ENCODE results near the gene TP53AIP1. TPM values are rescaled to one million over a fixed set of nuclear protein-coding genes. Genes with fewer than 3 reads are reported as not detected.

Gene TP53AIP1
- total RNA-seq, 1 experiment from 2014 or later, result not detected

- no peak overlapping the region for H3K27ac ChIP-seq
- no peaks in the 10 kb centered on the region for H3K9me3 ChIP-seq (replicated peaks)
- no peaks in the 10 kb centered on the region for H3K4me1 ChIP-seq (replicated peaks)
- no peak overlapping the region for H3K4me3 ChIP-seq
- DNase-seq (ENCODE audit: low read depth in 1 of 2, low spot score in 2 of 2), result no peak
- H3K27me3 ChIP-seq (replicated peaks), result no peaks in the 10 kb centered on the region
- H3K36me3 ChIP-seq, result no peaks in the 10 kb centered on the region
These were observed 4.3 kb downstream of the TP53AIP1 start for GRCh38 chr11:128938156-128938885.

GRCh38 chr11:128937480-128937879 is 5.2 kb downstream of the TP53AIP1 start:
- Histone ChIP-seq H3K27ac (no peak overlapping the region), H3K9me3 (replicated peaks) (no peaks in the 10 kb centered on the region), H3K4me1 (replicated peaks) (no peaks in the 10 kb centered on the region), H3K27me3 (replicated peaks) (no peaks in the 10 kb centered on the region), H3K4me3 (no peak overlapping the region), H3K36me3 (no peaks in the 10 kb centered on the region)
- no peak for DNase-seq (ENCODE audit: low read depth in 1 of 2, low spot score in 2 of 2)

GRCh38 chr11:128936606-128937251 is 5.9 kb downstream of the TP53AIP1 start:
- DNase-seq (ENCODE audit: low read depth in 1 of 2, low spot score in 2 of 2), result no peak

GRCh38 chr11:128934926-128935325 is 7.7 kb downstream of the TP53AIP1 start:
- Histone ChIP-seq H3K4me3 (no peak overlapping the region), H3K4me1 (replicated peaks) (no peaks in the 10 kb centered on the region), H3K9me3 (replicated peaks) (no peaks in the 10 kb centered on the region), H3K27me3 (replicated peaks) (no peaks in the 10 kb centered on the region), H3K27ac (no peak overlapping the region), H3K36me3 (no peaks in the 10 kb centered on the region)
- DNase-seq (ENCODE audit: low read depth in 1 of 2, low spot score in 2 of 2), result no peak

More at GRCh38 chr11:128936606-128937251, 5.9 kb downstream of the TP53AIP1 start:
- H3K4me1 ChIP-seq (replicated peaks), result no peaks in the 10 kb centered on the region
- no peaks in the 10 kb centered on the region for H3K9me3 ChIP-seq (replicated peaks)
- no peaks in the 10 kb centered on the region for H3K36me3 ChIP-seq
- no peak overlapping the region for H3K4me3 ChIP-seq
- H3K27me3 ChIP-seq (replicated peaks), result no peaks in the 10 kb centered on the region
- no peak overlapping the region for H3K27ac ChIP-seq

- Histone ChIP-seq H3K4me3 (no peak overlapping the region), H3K36me3 (no peaks in the 10 kb centered on the region), H3K27ac (no peak overlapping the region), H3K4me1 (replicated peaks) (no peaks in the 10 kb centered on the region), H3K9me3 (replicated peaks) (no peaks in the 10 kb centered on the region), H3K27me3 (replicated peaks) (no peaks in the 10 kb centered on the region)
- no peak for DNase-seq (ENCODE audit: low read depth in 1 of 2, low spot score in 2 of 2)
These were observed 8.3 kb downstream of the TP53AIP1 start for GRCh38 chr11:128934351-128934750.

- H3K4me3 ChIP-seq, result no peak overlapping the region
- DNase-seq (ENCODE audit: low read depth in 1 of 2, low spot score in 2 of 2), result no peak
- H3K27me3 ChIP-seq (replicated peaks), result no peaks in the 10 kb centered on the region
- H3K27ac ChIP-seq, result no peak overlapping the region
- H3K9me3 ChIP-seq (replicated peaks), result no peaks in the 10 kb centered on the region
- no peaks in the 10 kb centered on the region for H3K36me3 ChIP-seq
- H3K4me1 ChIP-seq (replicated peaks), result no peaks in the 10 kb centered on the region
These were observed 9.0 kb downstream of the TP53AIP1 start for GRCh38 chr11:128933481-128934178.

GRCh38 chr11:128931668-128932067 is 11.0 kb downstream of the TP53AIP1 start:
- DNase-seq (ENCODE audit: low read depth in 1 of 2, low spot score in 2 of 2), result no peak
- no peak overlapping the region for H3K27ac ChIP-seq

GRCh38 chr11:128931066-128931465 is 11.6 kb downstream of the TP53AIP1 start:
- no peaks in the 10 kb centered on the region for H3K9me3 ChIP-seq (replicated peaks)
- no peak for DNase-seq (ENCODE audit: low read depth in 1 of 2, low spot score in 2 of 2)
- no peak overlapping the region for H3K4me3 ChIP-seq
- H3K36me3 ChIP-seq, result no peaks in the 10 kb centered on the region
- no peak overlapping the region for H3K27ac ChIP-seq
- H3K27me3 ChIP-seq (replicated peaks), result no peaks in the 10 kb centered on the region
- no peaks in the 10 kb centered on the region for H3K4me1 ChIP-seq (replicated peaks)

More at GRCh38 chr11:128931668-128932067, 11.0 kb downstream of the TP53AIP1 start:
- no peaks in the 10 kb centered on the region for H3K27me3 ChIP-seq (replicated peaks)
- H3K4me1 ChIP-seq (replicated peaks), result no peaks in the 10 kb centered on the region
- H3K36me3 ChIP-seq, result no peaks in the 10 kb centered on the region
- no peaks in the 10 kb centered on the region for H3K9me3 ChIP-seq (replicated peaks)
- H3K4me3 ChIP-seq, result no peak overlapping the region

GRCh38 chr11:128929991-128930390 is 12.7 kb downstream of the TP53AIP1 start:
- no peak overlapping the region for H3K4me3 ChIP-seq
- DNase-seq (ENCODE audit: low read depth in 1 of 2, low spot score in 2 of 2), result no peak
- no peaks in the 10 kb centered on the region for H3K9me3 ChIP-seq (replicated peaks)
- no peaks in the 10 kb centered on the region for H3K27me3 ChIP-seq (replicated peaks)
- H3K36me3 ChIP-seq, result no peaks in the 10 kb centered on the region
- H3K27ac ChIP-seq, result no peak overlapping the region
- no peaks in the 10 kb centered on the region for H3K4me1 ChIP-seq (replicated peaks)

GRCh38 chr11:128929468-128929867 is 13.2 kb downstream of the TP53AIP1 start:
- H3K27me3 ChIP-seq (replicated peaks), result no peaks in the 10 kb centered on the region
- DNase-seq (ENCODE audit: low read depth in 1 of 2, low spot score in 2 of 2), result no peak
- H3K4me1 ChIP-seq (replicated peaks), result no peaks in the 10 kb centered on the region
- no peaks in the 10 kb centered on the region for H3K36me3 ChIP-seq
- no peak overlapping the region for H3K4me3 ChIP-seq
- H3K9me3 ChIP-seq (replicated peaks), result no peaks in the 10 kb centered on the region
- no peak overlapping the region for H3K27ac ChIP-seq

GRCh38 chr11:128928400-128928799 is 14.3 kb downstream of the TP53AIP1 start:
- H3K36me3 ChIP-seq, result no peaks in the 10 kb centered on the region
- H3K4me1 ChIP-seq (replicated peaks), result no peaks in the 10 kb centered on the region
- no peak for DNase-seq (ENCODE audit: low read depth in 1 of 2, low spot score in 2 of 2)
- no peak overlapping the region for H3K27ac ChIP-seq
- no peaks in the 10 kb centered on the region for H3K9me3 ChIP-seq (replicated peaks)
- no peaks in the 10 kb centered on the region for H3K27me3 ChIP-seq (replicated peaks)
- no peak overlapping the region for H3K4me3 ChIP-seq

- no peak for DNase-seq (ENCODE audit: low read depth in 1 of 2, low spot score in 2 of 2)
- Histone ChIP-seq H3K4me3 (no peak overlapping the region), H3K36me3 (no peaks in the 10 kb centered on the region), H3K27ac (no peak overlapping the region), H3K27me3 (replicated peaks) (no peaks in the 10 kb centered on the region), H3K4me1 (replicated peaks) (no peaks in the 10 kb centered on the region), H3K9me3 (replicated peaks) (no peaks in the 10 kb centered on the region)
These were observed 14.9 kb downstream of the TP53AIP1 start for GRCh38 chr11:128927683-128928336.

GRCh38 chr11:128927108-128927461 is 15.6 kb downstream of the TP53AIP1 start:
- Histone ChIP-seq H3K36me3 (no peaks in the 10 kb centered on the region), H3K27ac (no peak overlapping the region), H3K9me3 (replicated peaks) (no peaks in the 10 kb centered on the region), H3K27me3 (replicated peaks) (no peaks in the 10 kb centered on the region), H3K4me3 (no peak overlapping the region), H3K4me1 (replicated peaks) (no peaks in the 10 kb centered on the region)
- DNase-seq (ENCODE audit: low read depth in 1 of 2, low spot score in 2 of 2), result no peak
